Body of pancreas (tissue), 4 donors: ENCODE data around the gene C2CD4D.

Experiments used
- CTCF ChIP-seq, 7 experiments: fragments of 450-650 bp in 4 of 7; fragments of 200-600 bp in 3 of 7; sonication (generic) in 3 of 7; IDR thresholded peaks; one replicate each; pipeline ENCODE4 v1.5.1; 2016 to 2019; ENCODE audit warnings: antibody characterized with exemption in 7 of 7
- POLR2A ChIP-seq, 3 donors: fragments of 450-650 bp; IDR thresholded peaks; one replicate each; pipeline ENCODE4 v1.6.1; 2016; ENCODE audit warnings: antibody characterized with exemption in 3 of 3, mild to moderate bottlenecking in 2 of 3

- no peak for TF ChIP-seq CTCF (IDR thresholded peaks at IDR 0.05)
- no peak for TF ChIP-seq POLR2A (IDR thresholded peaks at IDR 0.05)
Measured at GRCh38 chr1:151825751-151826660, 13.6 kb downstream of the C2CD4D start.
